ENCODE results near the gene SEC11A.
A peak's percentile ranks its signal among the peaks of the same experiment; 100 is the strongest.

Gene SEC11A

DNA sequence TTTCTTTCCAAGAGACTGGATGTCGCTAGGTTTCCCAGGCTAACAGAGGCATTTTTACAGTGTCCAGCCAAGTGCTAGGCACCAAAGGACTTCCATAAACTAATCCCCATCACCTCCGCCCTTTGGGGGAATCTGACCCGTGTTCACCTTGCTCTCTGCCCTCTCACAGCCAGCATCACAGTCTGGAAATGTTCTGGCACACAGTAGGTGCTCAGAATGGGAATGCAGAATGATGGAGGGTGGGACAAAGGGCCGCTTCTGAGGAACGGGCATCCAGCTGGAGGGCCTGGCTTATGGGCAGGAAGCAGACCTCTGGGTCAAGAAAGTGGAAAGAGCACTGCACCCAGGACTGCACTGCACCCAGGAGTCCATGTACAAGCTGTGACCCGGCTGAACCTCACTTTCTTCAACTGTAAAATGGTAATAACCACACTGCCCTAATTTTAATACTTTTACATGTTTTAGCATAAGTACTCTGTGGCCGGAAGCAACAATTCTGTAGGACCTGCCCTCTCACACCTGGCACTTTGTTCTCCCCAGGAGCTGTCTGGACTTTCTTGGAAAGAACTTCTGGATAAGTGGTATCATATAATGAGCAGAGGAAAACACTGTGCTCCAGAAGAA is 57.0 kb downstream of the SEC11A start:
- WGBS (ENCODE audit: extremely low coverage, insufficient coverage, insufficient read length), result no CpG with 5 or more reads among the region's 7 CpGs
- H2BK5ac ChIP-seq (ENCODE audit: low read depth, low read length, poor library complexity), result no peak overlapping the region
- peaks cover 2 to 3% of the 10 kb centered on the region in 2 experiments for H3K4me1 ChIP-seq (ENCODE audit: control insufficient read depth in 1 of 2, insufficient read depth in 2 of 2, low read length in 2 of 2)
- no peak overlapping the region for H4K91ac ChIP-seq (ENCODE audit: low read depth, low read length)
- no peak overlapping the region for H3K4ac ChIP-seq (ENCODE audit: low read depth, low read length)
- H3K4me3 ChIP-seq (ENCODE audit: low read depth, low read length), result no peak overlapping the region
- H4K8ac ChIP-seq (ENCODE audit: low read depth, low read length), result no peak overlapping the region
- H4K12ac ChIP-seq (ENCODE audit: low read depth, low read length), result no peak overlapping the region
- no peak overlapping the region for H3K18ac ChIP-seq (ENCODE audit: low read length)
- H2AK5ac ChIP-seq (ENCODE audit: low read length), result no peak overlapping the region
- H3K9ac ChIP-seq (ENCODE audit: low read length), result no peak overlapping the region
- H3K14ac ChIP-seq (ENCODE audit: low read length), result no peak overlapping the region
- no peaks in the 10 kb centered on the region for H3K27me3 ChIP-seq (ENCODE audit: insufficient read depth, low read length)
- DNase-seq, result no peak
- no peak overlapping the region for H3K23ac ChIP-seq (ENCODE audit: low read length)
- H3K79me2 ChIP-seq (ENCODE audit: control insufficient read depth, insufficient read depth, low read length, poor library complexity), result peaks cover 4% of the 10 kb centered on the region
- H3K4me2 ChIP-seq (ENCODE audit: low read length), result peak overlapping the region; percentile 84
- no peak overlapping the region for H2BK120ac ChIP-seq (ENCODE audit: insufficient read depth, low read length, poor library complexity)
- H2AFZ ChIP-seq (ENCODE audit: insufficient read depth, low read length, poor library complexity), result no peak overlapping the region
- H3K36me3 ChIP-seq (ENCODE audit: control insufficient read depth in 1 of 2, insufficient read depth in 2 of 2, low read length in 2 of 2), result peaks cover 3 to 4% of the 10 kb centered on the region in 2 experiments
- H3K27ac ChIP-seq (ENCODE audit: low read depth, low read length), result no peak overlapping the region
- H3K9me3 ChIP-seq (ENCODE audit: insufficient read depth, low read depth, low read length), result no peaks in the 10 kb centered on the region
- H2BK12ac ChIP-seq (ENCODE audit: low read length), result no peak overlapping the region
- H3K79me1 ChIP-seq (ENCODE audit: low read length), result peaks cover 5% of the 10 kb centered on the region

- Histone ChIP-seq H2BK12ac (ENCODE audit: low read length) (no peak within 1 kb of the TSS), H2BK5ac (ENCODE audit: low read depth, low read length, poor library complexity) (no peak within 1 kb of the TSS), H3K4ac (ENCODE audit: low read depth, low read length) (no peak within 1 kb of the TSS), H4K12ac (ENCODE audit: low read depth, low read length) (peak within 1 kb of the TSS; percentile 60), H3K4me3 (ENCODE audit: low read depth, low read length) (peak within 1 kb of the TSS; percentile 63), H3K4me1 (ENCODE audit: control insufficient read depth in 1 of 2, insufficient read depth in 2 of 2, low read length in 2 of 2) (peaks cover 7% of the 10 kb centered on the region in 2 experiments), H3K79me2 (ENCODE audit: control insufficient read depth, insufficient read depth, low read length, poor library complexity) (peaks cover 8% of the 10 kb centered on the region), H3K14ac (ENCODE audit: low read length) (peak within 1 kb of the TSS; percentile 80), H4K8ac (ENCODE audit: low read depth, low read length) (peak within 1 kb of the TSS; percentile 89), H3K36me3 (ENCODE audit: control insufficient read depth in 1 of 2, insufficient read depth in 2 of 2, low read length in 2 of 2) (peaks cover 0 to 3% of the 10 kb centered on the region in 2 experiments), H2AFZ (ENCODE audit: insufficient read depth, low read length, poor library complexity) (peak within 1 kb of the TSS; percentile 56), H3K27ac (ENCODE audit: low read depth, low read length) (no peak within 1 kb of the TSS), H4K91ac (ENCODE audit: low read depth, low read length) (peak within 1 kb of the TSS; percentile 69), H2AK5ac (ENCODE audit: low read length) (peak within 1 kb of the TSS; percentile 32), H3K9me3 (ENCODE audit: insufficient read depth, low read depth, low read length) (no peaks in the 10 kb centered on the region), H2BK120ac (ENCODE audit: insufficient read depth, low read length, poor library complexity) (peak within 1 kb of the TSS; percentile 8), H3K79me1 (ENCODE audit: low read length) (peaks cover 8% of the 10 kb centered on the region), H3K4me2 (ENCODE audit: low read length) (peak within 1 kb of the TSS; percentile 84), H3K27me3 (ENCODE audit: insufficient read depth, low read length) (no peaks in the 10 kb centered on the region), H3K18ac (ENCODE audit: low read length) (peak within 1 kb of the TSS; percentile 32), H3K23ac (ENCODE audit: low read length) (no peak within 1 kb of the TSS), H3K9ac (ENCODE audit: low read length) (peak within 1 kb of the TSS; percentile 74)
- peak; percentile 56 to 68 for DNase-seq
- no CpG with 5 or more reads among the region's 61 CpGs for WGBS (ENCODE audit: extremely low coverage, insufficient coverage, insufficient read length)
Observed at GRCh38 chr15:84658080-84658787, 57.7 kb downstream of the SEC11A start, which contains the start of gene NMB. TSS of gene NMB (minus strand) at chr15:84658199. CDS start at chr15:84658152, 47 bp downstream.

DNA sequence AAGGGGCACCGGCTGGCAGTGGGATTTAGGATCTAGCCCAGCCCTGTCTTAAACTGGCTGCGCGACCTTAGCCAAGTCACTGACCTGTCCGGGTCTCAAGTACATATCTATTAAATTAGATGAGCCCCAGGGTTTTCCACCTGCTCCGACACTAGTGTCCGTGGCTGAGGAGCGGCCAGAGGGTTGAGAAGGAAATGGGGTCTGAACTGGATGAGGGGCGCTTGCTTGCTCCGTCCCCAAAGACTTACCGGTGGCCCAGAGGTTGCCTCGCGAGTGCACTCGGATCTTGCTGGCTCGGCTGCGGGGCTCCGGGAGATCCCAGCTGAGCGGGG is 58.2 kb downstream of the SEC11A start:
- peaks cover 4 to 5% of the 10 kb centered on the region in 2 experiments for H3K36me3 ChIP-seq (ENCODE audit: control insufficient read depth in 1 of 2, insufficient read depth in 2 of 2, low read length in 2 of 2)
- peaks cover 8% of the 10 kb centered on the region for H3K79me2 ChIP-seq (ENCODE audit: control insufficient read depth, insufficient read depth, low read length, poor library complexity)
- DNase-seq, result no peak
- no peak overlapping the region for H2BK12ac ChIP-seq (ENCODE audit: low read length)
- peak overlapping the region; percentile 80 for H3K14ac ChIP-seq (ENCODE audit: low read length)
- peak overlapping the region; percentile 84 for H3K4me2 ChIP-seq (ENCODE audit: low read length)
- H4K8ac ChIP-seq (ENCODE audit: low read depth, low read length), result peak overlapping the region; percentile 89
- H3K9ac ChIP-seq (ENCODE audit: low read length), result no peak overlapping the region
- peak overlapping the region; percentile 8 for H2BK120ac ChIP-seq (ENCODE audit: insufficient read depth, low read length, poor library complexity)
- H3K27ac ChIP-seq (ENCODE audit: low read depth, low read length), result no peak overlapping the region
- H2AK5ac ChIP-seq (ENCODE audit: low read length), result no peak overlapping the region
- H3K23ac ChIP-seq (ENCODE audit: low read length), result no peak overlapping the region
- no peaks in the 10 kb centered on the region for H3K9me3 ChIP-seq (ENCODE audit: insufficient read depth, low read depth, low read length)
- H4K91ac ChIP-seq (ENCODE audit: low read depth, low read length), result peak overlapping the region; percentile 69
- peak overlapping the region; percentile 56 for H2AFZ ChIP-seq (ENCODE audit: insufficient read depth, low read length, poor library complexity)
- H3K27me3 ChIP-seq (ENCODE audit: insufficient read depth, low read length), result no peaks in the 10 kb centered on the region
- H3K79me1 ChIP-seq (ENCODE audit: low read length), result peaks cover 8% of the 10 kb centered on the region
- peaks cover 7% of the 10 kb centered on the region in 2 experiments for H3K4me1 ChIP-seq (ENCODE audit: control insufficient read depth in 1 of 2, insufficient read depth in 2 of 2, low read length in 2 of 2)
- H2BK5ac ChIP-seq (ENCODE audit: low read depth, low read length, poor library complexity), result no peak overlapping the region
- H3K18ac ChIP-seq (ENCODE audit: low read length), result peak overlapping the region; percentile 32
- no peak overlapping the region for H3K4ac ChIP-seq (ENCODE audit: low read depth, low read length)
- no CpG with 5 or more reads among the region's 17 CpGs for WGBS (ENCODE audit: extremely low coverage, insufficient coverage, insufficient read length)
- H4K12ac ChIP-seq (ENCODE audit: low read depth, low read length), result peak overlapping the region; percentile 60
- peak overlapping the region; percentile 63 for H3K4me3 ChIP-seq (ENCODE audit: low read depth, low read length)

- H4K8ac ChIP-seq (ENCODE audit: low read depth, low read length), result no peak overlapping the region
- H2AFZ ChIP-seq (ENCODE audit: insufficient read depth, low read length, poor library complexity), result no peak overlapping the region
- H4K91ac ChIP-seq (ENCODE audit: low read depth, low read length), result no peak overlapping the region
- H3K9ac ChIP-seq (ENCODE audit: low read length), result no peak overlapping the region
- no peak overlapping the region for H3K14ac ChIP-seq (ENCODE audit: low read length)
- H3K27me3 ChIP-seq (ENCODE audit: insufficient read depth, low read length), result no peaks in the 10 kb centered on the region
- H3K9me3 ChIP-seq (ENCODE audit: insufficient read depth, low read depth, low read length), result no peaks in the 10 kb centered on the region
- WGBS (ENCODE audit: extremely low coverage, insufficient coverage, insufficient read length), result no CpG with 5 or more reads among the region's 7 CpGs
- no peak overlapping the region for H2BK12ac ChIP-seq (ENCODE audit: low read length)
- H3K79me2 ChIP-seq (ENCODE audit: control insufficient read depth, insufficient read depth, low read length, poor library complexity), result peaks cover 8% of the 10 kb centered on the region
- no peak overlapping the region for H3K27ac ChIP-seq (ENCODE audit: low read depth, low read length)
- no peak overlapping the region for H3K4ac ChIP-seq (ENCODE audit: low read depth, low read length)
- peak overlapping the region; percentile 32 for H2AK5ac ChIP-seq (ENCODE audit: low read length)
- peaks cover 4 to 6% of the 10 kb centered on the region in 2 experiments for H3K36me3 ChIP-seq (ENCODE audit: control insufficient read depth in 1 of 2, insufficient read depth in 2 of 2, low read length in 2 of 2)
- no peak for DNase-seq
- H2BK5ac ChIP-seq (ENCODE audit: low read depth, low read length, poor library complexity), result no peak overlapping the region
- no peak overlapping the region for H3K23ac ChIP-seq (ENCODE audit: low read length)
- no peak overlapping the region for H2BK120ac ChIP-seq (ENCODE audit: insufficient read depth, low read length, poor library complexity)
- H3K4me2 ChIP-seq (ENCODE audit: low read length), result no peak overlapping the region
- H4K12ac ChIP-seq (ENCODE audit: low read depth, low read length), result no peak overlapping the region
- H3K4me1 ChIP-seq (ENCODE audit: control insufficient read depth in 1 of 2, insufficient read depth in 2 of 2, low read length in 2 of 2), result peaks cover 7% of the 10 kb centered on the region in 2 experiments
- H3K18ac ChIP-seq (ENCODE audit: low read length), result no peak overlapping the region
- H3K4me3 ChIP-seq (ENCODE audit: low read depth, low read length), result no peak overlapping the region
- H3K79me1 ChIP-seq (ENCODE audit: low read length), result peaks cover 8% of the 10 kb centered on the region
Observed at GRCh38 chr15:84656972-84657371, 59.0 kb downstream of the SEC11A start.
